HL-60/S4 treated with retinoic acid at 250 ng/mL for 4 days and 3 days (cell line): Measurements from ENCODE around the gene TIFAB.

Experiments used
- in situ Hi-C: fragments of 300-500 bp; cut with MboI; formaldehyde crosslinking; loops from 2 replicates; pipeline ENCODE4 v1.7.0; 2022; ENCODE audit warnings: low sequenced_read_pairs

The TIFAB gene

DNA sequence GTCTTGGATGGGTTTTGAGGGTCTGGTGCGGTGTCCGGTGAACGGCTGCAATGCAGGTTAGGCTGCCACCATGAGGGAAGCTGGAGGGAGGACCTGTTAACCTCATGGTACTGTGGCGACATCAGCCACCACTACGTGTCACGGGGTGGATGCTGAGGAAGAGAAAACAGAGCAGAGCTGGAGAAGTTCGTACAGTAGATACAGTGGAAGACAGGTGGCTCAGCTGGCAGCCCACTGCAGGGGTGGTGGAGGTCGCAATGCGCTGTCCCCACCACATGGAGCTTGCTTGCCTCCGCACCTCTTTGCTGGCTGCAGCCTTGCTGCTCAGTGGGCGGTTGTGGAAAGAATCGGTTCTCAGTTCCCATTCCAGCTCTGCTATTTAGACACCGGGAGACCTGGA lies 7.8 kb downstream of the TIFAB start:
- in situ Hi-C loops = no loop called here

DNA sequence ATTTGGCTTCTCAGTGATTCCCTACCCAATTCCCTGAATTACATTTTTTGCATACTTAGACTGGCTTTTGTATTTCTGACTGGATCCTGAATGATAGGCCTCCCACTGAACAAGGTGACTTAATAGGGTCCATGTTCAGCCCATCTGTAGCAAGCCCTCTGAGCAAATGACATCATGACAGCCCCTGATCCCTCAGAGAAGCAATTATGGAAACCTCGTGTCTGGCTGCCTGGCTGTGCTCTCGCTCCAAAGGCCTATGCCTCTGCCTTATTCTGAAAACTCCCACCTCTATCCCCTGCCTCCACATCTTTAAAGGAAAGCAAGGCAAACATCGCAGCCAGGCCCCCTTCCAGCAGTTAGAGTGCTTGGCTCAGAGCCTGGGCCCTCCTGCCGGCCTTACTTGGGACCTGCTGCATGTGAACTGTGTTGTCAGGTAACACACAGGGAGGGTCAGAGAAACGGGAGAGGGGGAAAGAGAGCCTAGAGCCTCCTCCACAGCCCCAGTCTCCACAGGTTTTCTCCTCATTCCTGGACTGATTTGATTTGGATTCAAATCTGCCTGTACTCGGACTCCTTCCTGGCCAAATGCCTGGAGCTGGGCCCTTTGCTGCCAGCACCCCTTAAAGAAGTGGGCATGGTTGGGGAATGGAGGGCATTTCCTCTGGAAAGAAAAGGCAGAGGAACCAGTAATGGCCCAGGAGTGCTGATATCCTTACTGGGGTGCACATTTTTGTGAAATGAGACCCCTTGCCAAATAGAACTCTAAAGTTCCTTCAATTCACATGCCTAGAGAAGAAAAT lies 8.8 kb downstream of the TIFAB start:
- in situ Hi-C loops = no loop called here

DNA sequence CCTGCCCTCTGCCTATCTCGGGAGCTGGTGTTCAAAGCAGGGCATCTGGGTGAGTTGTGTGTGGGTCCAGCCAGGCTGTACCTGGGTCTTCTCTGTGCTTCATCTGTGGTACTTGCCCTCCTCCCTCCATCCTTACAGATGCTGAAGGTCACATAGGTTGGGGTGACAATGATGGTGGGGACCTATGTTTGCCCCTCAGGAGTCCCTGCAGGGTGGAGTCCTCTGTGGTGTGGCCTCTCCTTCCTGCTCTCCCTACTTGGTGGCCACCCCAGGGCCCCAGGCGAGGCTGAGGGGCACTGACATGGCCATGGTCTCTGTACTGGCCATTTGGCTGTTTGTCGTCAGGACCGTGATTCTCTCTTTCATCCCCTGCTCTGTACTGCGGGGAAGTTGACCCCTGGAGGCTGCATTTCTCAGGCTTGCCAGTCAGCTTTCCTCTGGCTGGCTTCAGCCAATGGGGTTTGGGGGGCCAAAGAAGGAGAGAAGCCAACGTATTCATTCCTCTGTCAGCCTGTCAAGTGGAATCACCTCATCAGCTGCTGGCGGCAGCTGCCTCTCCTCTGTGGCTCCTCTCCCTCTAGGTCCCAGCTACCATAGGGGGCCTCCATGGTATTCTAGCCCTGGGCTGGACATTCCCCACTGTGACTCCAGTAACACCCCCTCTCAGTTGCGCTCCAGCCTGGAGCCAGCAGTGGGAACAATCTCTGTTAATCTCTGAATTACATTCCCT lies 9.6 kb downstream of the TIFAB start:
- in situ Hi-C loops = no loop called here

DNA sequence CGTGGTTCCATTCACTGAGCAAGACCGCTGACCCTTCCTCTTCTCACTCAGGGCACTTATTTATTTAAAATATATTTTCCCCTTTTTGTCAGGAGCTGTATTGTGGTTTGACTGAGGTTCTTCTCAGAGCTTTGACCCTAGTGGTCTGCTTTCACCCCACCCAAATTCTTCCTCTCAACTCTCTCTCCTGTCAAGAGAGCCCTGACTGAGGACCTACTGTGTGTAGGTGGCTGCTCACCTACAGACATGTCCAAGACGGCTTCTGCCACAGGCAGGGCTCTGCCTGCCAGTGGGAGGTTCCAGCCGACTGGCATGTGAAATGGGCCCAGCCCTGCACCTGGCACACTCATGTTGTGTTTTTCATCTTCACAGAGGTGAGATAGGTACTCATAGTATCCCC lies 10.2 kb downstream of the TIFAB start:
- in situ Hi-C loops = no loop called here

DNA sequence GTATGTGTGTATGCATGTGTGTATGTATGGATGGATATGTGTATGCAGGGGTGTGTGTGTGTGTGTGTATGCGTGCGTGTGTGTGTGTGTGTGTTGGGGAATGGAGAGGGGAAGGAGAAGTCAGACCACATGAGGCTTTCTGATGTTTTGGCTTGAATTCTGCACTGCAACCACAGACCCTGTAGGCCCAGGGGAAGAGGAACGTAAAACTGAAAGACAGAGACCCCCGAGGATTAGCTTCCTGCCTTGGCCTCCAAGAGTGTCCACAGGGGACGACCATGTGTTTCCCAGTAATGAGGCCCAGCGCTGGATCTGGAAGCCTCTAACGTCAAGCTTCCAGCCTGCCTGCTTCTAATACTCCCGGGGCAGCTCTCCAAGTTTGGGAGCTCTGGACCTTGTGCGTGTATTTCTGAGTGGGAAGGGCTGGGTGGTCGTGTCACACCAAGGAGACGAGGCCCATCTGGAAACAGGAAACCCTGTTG lies 10.8 kb downstream of the TIFAB start:
- in situ Hi-C loops = no loop called here

DNA sequence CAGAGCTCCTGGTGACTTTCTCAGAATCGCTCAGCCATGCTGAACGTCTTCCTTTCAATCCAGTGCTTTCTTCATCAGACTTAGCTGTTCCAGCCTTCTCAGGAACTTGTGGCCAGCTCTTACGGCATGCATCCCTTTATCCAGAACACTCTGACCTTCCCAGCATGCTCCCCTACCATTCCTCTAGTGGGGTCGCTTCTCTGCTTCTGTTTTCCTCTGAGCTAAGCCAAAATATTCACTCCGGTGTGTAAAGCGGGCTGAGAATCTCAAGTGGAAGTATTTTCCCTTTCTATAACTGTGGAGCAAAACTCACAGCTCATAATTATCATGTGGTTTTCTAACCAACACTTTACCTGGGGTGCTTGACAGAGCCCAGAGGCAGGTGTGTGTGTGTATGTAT lies 11.2 kb downstream of the TIFAB start:
- in situ Hi-C loops = no loop called here

DNA sequence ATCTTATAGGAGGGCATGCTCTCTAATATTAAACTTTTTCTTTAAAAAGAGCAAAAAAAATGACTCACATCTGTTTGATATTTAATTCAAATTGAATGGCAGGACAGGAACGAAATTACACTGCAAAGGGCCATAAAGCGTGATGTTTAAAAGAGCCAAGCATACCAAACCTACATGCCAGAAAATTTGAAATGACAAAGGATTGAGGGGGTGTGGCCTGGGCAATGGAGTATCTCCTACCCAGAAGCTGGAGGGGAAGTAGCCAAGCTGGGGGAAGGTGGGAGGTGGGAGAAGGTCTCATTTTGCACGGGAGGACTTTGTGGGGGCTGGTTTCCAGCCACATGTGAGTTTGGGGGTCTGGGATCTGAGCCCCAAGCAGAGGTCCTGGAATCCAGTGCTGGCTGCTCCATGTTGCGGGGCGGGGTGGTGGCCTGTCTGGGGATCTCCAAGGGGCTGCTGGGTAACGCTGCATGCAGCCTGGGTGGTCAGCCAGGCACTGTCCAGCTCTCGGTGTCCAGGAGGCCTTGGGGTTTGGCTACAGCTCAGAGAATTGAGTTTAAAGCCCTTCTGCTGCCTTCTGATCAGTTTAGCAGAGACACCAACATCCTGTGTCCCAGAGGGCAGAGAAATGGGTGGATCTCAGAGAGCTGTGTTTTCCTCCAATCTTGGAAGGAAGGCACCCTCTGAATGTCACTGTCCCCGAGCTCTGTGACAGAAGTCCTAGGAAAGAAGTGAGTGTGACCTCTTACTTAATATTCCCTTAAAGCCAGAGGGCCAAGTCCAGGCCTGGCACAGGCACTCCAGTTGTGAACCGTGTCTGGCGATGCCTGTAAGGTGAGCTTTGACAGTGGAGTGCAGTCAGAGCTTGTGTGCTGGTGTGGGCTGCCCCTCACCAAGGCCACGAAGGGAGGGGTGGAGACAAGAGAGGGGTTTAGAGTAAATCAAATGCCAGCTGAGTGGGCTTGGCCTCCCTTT lies 12.6 kb downstream of the TIFAB start:
- in situ Hi-C loops = no loop called here

DNA sequence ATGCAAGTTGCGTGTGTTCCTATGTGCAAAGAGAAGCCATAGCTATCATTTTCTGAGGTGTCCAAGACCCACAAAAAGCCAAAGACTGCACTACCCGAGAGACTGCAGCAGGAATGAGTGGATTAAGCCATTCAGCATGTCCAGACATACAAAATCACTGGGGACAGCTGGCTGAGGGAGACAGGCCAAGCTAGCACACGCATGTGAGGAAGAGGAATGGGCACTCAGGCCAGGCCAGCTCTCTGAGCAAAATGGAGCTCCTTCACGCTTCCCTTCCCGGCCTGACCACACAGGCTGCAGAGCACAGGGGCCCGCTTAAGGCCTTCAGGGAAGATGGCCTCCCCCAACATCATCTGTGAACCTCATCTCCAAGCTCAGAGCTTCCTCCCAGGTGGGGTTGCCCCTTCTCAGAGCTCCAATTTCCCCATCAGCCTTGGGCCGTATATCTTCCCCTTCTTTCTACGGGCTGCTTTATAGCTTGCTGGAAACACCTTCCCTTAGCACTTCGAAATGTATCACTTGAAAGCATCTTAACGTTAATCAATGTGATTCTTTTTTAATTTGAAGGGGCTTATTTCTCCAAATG lies 13.4 kb downstream of the TIFAB start:
- in situ Hi-C loops = no loop called here

DNA sequence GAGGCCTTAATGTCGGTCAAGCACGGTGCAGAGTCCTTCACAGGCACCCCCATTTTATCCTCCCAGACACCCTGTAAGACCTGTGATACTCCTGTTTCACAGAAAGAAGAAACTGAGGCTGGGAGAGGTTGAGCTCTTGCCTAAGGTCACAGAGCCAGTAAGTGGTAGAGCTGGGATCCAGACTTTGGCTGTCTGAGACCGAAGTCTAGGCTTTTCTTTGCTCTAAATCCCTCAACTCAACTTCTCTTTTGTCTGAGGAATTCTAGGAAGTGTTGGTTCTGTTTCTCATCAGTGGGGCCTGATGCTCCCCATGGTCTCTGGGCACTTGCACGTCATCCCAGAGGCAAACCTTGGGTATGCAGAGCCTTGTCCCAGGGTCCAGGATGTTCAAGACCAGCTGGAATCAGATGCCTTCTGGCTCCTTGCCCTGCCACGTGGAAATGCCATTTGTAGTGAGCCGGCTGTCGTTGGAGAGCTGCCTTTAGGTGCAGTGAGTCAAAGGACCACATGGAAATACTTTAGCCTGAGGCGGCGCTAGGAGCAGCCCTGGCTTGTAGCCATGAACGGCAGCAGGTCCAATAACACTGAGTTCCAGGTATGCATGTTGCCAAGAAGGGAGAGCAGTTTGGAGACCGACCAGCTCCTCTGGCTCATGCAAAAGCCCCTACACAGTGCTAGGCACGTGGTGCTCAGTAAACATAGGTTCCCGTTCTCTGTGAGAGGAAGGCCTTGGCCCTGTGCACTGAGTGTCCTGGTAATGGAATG lies 14.2 kb downstream of the TIFAB start:
- in situ Hi-C loops = no loop called here

DNA sequence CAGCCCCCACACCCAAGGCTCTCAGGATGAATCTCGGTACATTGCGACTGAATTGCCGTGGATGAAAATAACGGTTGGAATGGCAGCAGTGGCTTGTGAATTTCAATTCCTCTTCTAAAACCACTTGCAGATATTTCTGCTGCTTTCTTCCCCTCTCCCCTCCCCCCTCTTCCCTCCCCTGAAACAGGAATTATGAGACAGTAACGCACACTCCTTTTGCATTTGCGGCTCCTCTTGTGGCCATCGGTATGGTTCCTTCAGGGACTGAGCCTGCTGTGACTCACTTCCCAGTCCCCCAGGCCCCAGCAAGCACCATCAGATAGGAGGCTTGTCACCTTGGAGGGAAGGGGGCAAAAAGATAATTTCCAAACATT lies 14.7 kb downstream of the TIFAB start:
- in situ Hi-C loops = no loop called here

DNA sequence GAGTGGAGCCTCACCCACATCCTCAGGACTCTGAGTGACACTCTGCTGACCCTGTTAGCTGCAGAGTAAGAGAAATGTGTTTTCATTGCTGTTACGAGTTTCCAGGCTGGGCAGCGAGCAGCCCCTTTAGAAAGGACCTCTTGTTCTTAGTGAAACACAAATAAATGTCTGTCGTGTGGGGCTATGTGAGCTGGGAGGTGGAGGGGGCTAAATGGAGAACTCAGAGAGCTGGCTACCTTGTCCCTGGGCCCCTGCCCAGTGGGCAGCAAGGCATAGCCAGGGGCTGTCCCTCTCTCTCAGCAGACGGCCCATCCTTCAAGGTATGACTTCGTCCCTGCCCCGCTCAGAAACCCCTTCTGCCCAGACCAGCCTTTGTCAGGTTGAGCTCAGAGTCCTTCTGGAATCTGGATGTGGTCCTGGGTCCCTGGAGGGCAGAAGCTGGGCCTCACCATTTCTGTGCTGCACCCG lies 15.2 kb downstream of the TIFAB start:
- in situ Hi-C loops = no loop called here

DNA sequence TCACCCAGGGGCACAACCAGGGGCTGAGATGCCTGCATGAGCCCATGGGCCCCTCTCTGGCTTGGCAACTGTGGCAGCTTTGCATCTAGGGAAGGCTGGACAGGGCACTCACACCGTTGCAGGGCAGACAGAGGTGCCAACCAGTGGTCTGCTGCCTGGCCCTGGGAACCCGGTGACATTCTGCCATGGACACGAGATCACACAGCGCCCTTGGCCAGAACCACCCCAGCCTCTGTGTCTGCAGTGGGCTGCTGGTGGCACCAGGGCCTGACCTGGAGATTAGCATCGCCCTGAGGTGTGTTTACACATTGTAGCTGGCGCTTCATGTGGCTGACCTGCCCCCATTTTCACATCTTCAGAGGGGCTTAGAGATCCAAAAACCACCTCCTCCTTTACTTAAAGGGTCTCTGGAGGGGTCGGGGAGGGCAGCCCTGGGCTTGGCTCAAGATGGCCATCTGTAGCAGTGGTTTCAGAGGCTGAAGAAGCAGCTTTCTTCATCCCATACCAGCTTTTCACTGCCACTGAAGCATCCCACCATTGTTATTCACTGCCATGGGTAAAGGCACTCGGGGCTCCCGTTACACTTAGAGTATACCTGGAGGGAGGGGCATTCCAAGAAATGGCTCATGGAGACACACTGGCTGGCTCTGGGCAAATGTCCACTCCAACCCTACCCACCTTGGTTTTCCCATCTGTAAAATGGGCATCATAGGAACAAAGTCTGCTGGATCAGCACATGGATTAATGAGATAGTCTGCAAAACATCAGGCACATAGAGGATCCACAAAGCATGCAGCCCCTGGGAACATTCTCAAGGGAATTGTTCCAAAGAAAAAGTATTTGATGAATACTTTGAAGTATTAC lies 16.5 kb downstream of the TIFAB start:
- in situ Hi-C loops = no loop called here

DNA sequence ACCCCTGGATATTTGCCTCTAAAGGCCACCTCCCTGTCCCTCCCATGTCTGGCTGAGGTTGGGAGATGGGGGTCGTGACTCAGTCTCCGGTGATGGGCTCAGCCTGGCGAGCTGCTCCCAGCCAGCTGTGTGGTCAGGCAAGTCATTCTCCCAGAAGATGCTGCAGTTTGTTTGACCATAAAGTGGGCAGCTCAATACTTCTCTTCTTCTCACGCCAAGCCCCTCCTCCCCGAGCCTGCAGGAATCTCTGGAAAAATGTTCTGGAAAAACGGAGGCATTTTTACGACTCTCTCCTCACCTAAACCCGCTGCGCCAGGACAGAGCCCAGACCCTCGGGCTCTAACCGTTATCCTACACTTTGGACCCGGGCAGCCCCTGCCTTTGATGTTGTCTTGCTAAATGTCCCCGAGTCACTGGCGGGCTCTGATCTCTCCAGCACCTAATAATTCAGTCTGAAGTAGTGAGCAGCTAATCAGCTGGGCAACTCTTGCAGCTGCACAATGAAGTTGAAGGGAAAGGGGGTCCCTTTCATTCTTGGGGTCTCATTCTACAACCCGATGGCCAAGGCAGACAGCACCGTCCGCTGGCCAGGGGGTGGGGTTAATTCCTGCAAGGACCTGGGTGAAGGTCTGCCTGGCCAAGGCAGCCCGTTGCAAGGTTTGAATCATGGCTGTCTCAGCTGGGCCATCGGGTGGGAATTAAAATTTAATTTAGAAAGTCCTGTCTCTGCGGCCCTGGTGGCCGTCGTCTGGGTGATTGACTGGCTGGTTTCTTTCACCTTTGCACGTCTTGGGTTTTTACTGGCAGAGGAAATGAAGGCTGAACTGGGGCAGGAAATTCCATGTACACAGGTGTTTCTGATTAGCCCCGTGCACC lies 17.3 kb downstream of the TIFAB start:
- in situ Hi-C loops = no loop called here

DNA sequence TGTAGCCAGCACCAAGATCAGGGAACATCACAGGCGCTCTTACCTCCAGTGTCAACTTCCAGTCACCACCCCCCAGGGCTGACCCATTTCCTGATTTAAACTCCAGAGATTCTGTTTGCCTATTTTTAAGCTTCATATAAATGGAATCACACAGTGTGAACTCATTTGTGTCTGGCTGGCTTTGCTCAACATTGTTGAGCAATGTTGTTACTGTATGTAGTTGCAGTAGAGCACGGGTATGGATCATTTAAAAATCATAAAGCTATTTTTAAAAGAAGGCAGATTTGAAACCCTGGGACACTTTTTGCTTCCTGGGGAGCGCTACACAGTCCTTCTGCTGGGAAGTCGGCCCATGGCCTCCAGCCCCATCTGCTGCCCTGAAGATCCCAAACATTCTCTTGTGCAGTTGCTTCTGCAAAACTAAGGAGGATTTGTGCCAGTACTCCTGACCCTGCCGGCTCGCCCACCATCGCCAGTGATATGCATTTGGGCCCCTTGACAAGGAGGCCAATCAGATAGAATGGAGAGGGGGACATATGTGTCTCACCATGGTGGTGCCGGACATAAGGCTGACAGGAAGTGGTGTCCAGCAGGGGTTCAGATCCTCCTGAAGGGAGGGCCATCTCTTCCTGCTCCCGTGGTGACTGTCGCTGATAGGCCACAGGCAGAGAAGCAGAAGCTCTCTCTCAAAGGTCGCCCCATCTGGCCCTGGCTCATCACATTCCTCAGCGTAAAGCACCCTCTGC lies 18.3 kb downstream of the TIFAB start:
- in situ Hi-C loops = no loop called here

DNA sequence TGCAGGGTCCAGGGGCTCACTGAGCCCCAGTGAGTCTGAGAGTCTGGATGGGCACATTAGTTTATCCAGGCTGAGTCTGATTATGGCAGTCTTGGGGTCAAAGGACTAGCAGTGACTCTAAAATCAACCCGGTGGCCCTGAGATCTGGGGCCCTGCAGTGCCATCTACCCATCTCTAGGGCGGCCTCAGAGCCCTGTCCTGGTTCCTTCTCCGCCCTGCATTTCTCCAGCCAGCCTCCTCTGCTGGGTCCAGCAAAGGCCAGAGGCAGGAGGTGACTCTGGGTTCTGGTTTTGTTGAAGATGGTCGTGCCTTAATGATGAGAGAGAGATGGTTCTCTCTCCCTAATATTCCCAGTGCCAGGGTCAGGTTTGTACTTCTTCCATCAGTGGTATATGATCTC lies 20.0 kb downstream of the TIFAB start:
- in situ Hi-C loops = no loop called here

DNA sequence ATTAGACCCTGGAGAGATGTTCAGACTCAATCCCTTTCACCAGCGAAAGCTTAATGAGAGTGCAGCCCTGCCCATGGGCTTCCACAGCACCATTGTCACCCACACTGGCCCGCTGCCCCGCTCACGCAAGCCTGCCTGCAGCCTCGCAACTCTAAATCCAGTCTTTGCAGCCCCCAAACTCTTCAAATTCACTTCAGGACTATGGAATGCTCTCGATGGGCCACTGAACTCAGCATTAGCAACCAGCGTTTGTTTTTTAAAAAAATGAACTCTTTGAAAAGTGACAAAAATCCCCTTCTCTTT lies 22.1 kb downstream of the TIFAB start:
- in situ Hi-C loops = no loop called here

DNA sequence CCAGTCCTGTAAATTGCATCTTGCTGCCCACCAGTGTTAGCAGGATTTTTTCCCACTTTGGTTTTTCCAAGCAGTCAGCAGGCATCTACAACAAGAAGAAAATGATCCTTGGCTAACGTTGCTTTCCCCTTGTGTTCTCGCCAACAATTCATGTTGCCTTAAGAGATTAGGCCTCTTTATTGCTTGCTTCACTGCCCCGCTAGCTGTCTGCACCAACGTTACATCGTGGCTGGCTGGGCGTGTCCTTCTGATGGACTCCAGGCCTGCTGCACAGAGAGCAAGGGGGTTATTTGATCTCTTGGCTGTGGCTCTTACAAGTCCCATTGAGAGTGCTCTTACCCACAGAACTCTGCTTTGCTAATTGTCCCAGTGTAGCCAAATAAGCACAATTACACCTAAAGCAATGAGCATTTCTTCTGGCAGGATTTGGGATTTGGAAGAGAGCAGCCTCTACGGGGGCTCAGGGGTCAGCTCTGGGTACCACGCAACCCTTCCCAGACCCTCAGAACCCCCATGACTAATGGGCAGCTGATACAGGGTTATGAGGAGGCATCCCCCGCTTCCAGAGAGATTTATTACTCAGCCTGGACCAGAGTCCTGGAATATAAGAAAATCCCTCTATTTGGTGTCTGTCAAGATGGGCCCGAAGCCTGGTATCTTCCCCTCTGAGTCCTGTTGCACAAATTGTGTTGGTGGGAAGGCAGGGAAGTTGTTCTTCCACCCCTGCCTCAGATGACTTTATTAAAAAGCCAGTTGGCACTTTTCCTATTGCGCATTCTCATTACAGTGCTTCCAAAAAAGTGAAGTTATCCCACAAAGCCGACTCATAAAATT lies 22.6 kb downstream of the TIFAB start:
- in situ Hi-C loops = no loop called here
